Vein endothelial cell (primary cell): ENCODE results near the gene FMO5. TPM values are rescaled to one million over a fixed set of nuclear protein-coding genes. Genes with fewer than 3 reads are reported as not detected.

ENCODE experiments used
- total RNA-seq: library from RNA; depleted of rRNA; stranded (reverse); fragments of >200 nt; gene quantifications from 2 replicates; pipeline ENCODE4 v1.2.3, GENCODE V29; 2012

FMO5 gene
- 0.98 and 1.4 TPM in 2 replicates for total RNA-seq

GRCh38 chr1:147225193-147225730 is at the start of gene FMO5:
Gene FMO5 (minus strand): TSS chr1:147225339. CDS start chr1:147225029, 310 bp downstream.

GRCh38 chr1:147242449-147243227 is 17.5 kb upstream of the FMO5 start, which contains the start of gene CHD1L:
Gene CHD1L (plus strand): TSS chr1:147242684. CDS start chr1:147242704, 20 bp downstream.

GRCh38 chr1:147172168-147173016 is 52.7 kb downstream of the FMO5 start, which contains the start of gene PRKAB2:
Gene PRKAB2 (minus strand): TSS chr1:147172470. CDS start chr1:147172144, 326 bp downstream.

Other genes starting within 250 kb of the FMO5 start
- gene PRKAB2, start 52.9 kb downstream of the FMO5 start, total RNA-seq, result 7.2 and 8.1 TPM in 2 replicates
- gene CHD1L, start 17.3 kb upstream of the FMO5 start, total RNA-seq, result 32.7 and 34.8 TPM in 2 replicates